A549 (cell line): ENCODE data around the gene MRLN. TPM values are rescaled to one million over a fixed set of nuclear protein-coding genes. Genes with fewer than 3 reads are reported as not detected.

Source experiments
- ATAC-seq, 2 experiments: fragments of 200-7000 bp in 1 of 2; fragments of >200 bp in 1 of 2; cut with Nextera tagmentation in 1 of 2; cut with Tn5 transposase in 1 of 2; 3 replicates each; pipeline versions ENCODE4 v1.8.0 to v1.9.1; 2018 to 2020; ENCODE audit warnings: mild to moderate bottlenecking in 1 of 2, moderate library complexity in 1 of 2
- CTCF ChIA-PET: fragments of 300-600 bp; sonication (Branson Sonifier 250); formaldehyde crosslinking; extraction: SDS; loops from one replicate; lab custom pipeline; 2021; ENCODE audit warnings: antibody characterized with exemption, inconsistent platforms; lab: Yijun Ruan, JAX
- POLR2A ChIA-PET: fragments of 350-600 bp; formaldehyde crosslinking; extraction: SDS; loops from one replicate; lab custom pipeline; 2021; ENCODE audit warnings: antibody characterized with exemption, inconsistent platforms; lab: Yijun Ruan, JAX
- DNase-seq, 2 experiments: peaks; one replicate each; pipeline versions ENCODE4 v3.0.0 to v3.0.0-alpha.2; 2011 to 2016; ENCODE audit warnings: low read depth in 1 of 2, low spot score in 1 of 2
- FAIRE-seq: peaks from 2 replicates; lab custom pipeline; 2011; peaks lifted over from hg19 to GRCh38; lab: Jason Lieb, UNC
- H3K27ac ChIP-seq, 2 experiments: fragments of >200 bp; sonication (Bioruptor Twin); formaldehyde crosslinking; 3 replicates each; pipeline ENCODE4 v1.5.1; 2016 to 2017
- H3K4me1 ChIP-seq: fragments of >200 bp; sonication (Bioruptor Twin); formaldehyde crosslinking; 3 replicates; pipeline ENCODE4 v1.6.1; 2016
- H3K4me2 ChIP-seq: fragments of >200 bp; sonication (Bioruptor Twin); formaldehyde crosslinking; 3 replicates; pipeline ENCODE4 v1.6.1; 2016
- H3K4me3 ChIP-seq: fragments of >200 bp; sonication (Bioruptor Twin); formaldehyde crosslinking; 3 replicates; pipeline ENCODE4 v1.5.1; 2016
- H3K9me3 ChIP-seq: fragments of >200 bp; sonication (Bioruptor Twin); formaldehyde crosslinking; 3 replicates; pipeline ENCODE4 v1.6.1; 2016
- CBX8 ChIP-seq: fragments of 200-600 bp; sonication (generic); IDR thresholded peaks from 2 replicates; pipeline ENCODE4 v1.6.1; 2016
- CEBPB ChIP-seq, 2 experiments: fragments of >200 bp in 1 of 2; sonication (Bioruptor Twin) in 1 of 2; formaldehyde crosslinking in 1 of 2; IDR thresholded peaks; 2 replicates each; pipeline ENCODE4 v1.6.1; 2012 to 2016
- EHMT2 ChIP-seq: fragments of 200-600 bp; sonication (generic); IDR thresholded peaks from 2 replicates; pipeline ENCODE4 v1.6.1; 2016; ENCODE audit warnings: antibody characterized with exemption, low read depth, mild to moderate bottlenecking, moderate library complexity
- ELK1 ChIP-seq: fragments of 150-350 bp; IDR thresholded peaks from 2 replicates; pipeline ENCODE4 v1.6.1; 2014; ENCODE audit warnings: low read depth, mild to moderate bottlenecking, low read length
- EP300 ChIP-seq, 2 experiments: fragments of >200 bp; sonication (Bioruptor Twin); formaldehyde crosslinking; IDR thresholded peaks; 2 replicates in 1 of 2; 3 replicates in 1 of 2; pipeline ENCODE4 v1.6.1; 2016 to 2017
- ESRRA ChIP-seq: fragments of 150-350 bp; IDR thresholded peaks from 2 replicates; pipeline ENCODE4 v1.6.1; 2014; ENCODE audit warnings: mild to moderate bottlenecking, low read length, borderline replicate concordance
- FOSL2 ChIP-seq, 2 experiments: fragments of 450-650 bp in 1 of 2; fragments of >200 bp in 1 of 2; sonication (Bioruptor Twin) in 1 of 2; formaldehyde crosslinking; IDR thresholded peaks; 2 replicates each; pipeline versions ENCODE4 v1.5.0 to v1.6.1; 2016 to 2020; ENCODE audit warnings: mild to moderate bottlenecking in 1 of 2, moderate library complexity in 1 of 2
- FOXS1 ChIP-seq: fragments of 250-450 bp; sonication (Bioruptor Pico); IDR thresholded peaks from 2 replicates; pipeline ENCODE4 v1.5.0; 2020; ENCODE audit warnings: mild to moderate bottlenecking, moderate library complexity
- HES2 ChIP-seq: fragments of >200 bp; sonication (Bioruptor Twin); formaldehyde crosslinking; IDR thresholded peaks from 2 replicates; pipeline ENCODE4 v1.6.1; 2016
- HEYL ChIP-seq: fragments of 250-450 bp; sonication (Bioruptor Pico); IDR thresholded peaks from 2 replicates; pipeline ENCODE4 v1.8.0; 2021; ENCODE audit warnings: mild to moderate bottlenecking, moderate library complexity
- MAFK ChIP-seq: fragments of 450-650 bp; IDR thresholded peaks from 2 replicates; pipeline ENCODE4 v1.6.1; 2014; ENCODE audit not compliant: partially characterized antibody
- MAX ChIP-seq: IDR thresholded peaks from 2 replicates; pipeline ENCODE4 v1.6.1; 2012
- MAZ ChIP-seq: fragments of 150-350 bp; IDR thresholded peaks from 2 replicates; pipeline ENCODE4 v1.6.1; 2014; ENCODE audit warnings: antibody characterized with exemption, low read depth, low read length, borderline replicate concordance
- MYC ChIP-seq: IDR thresholded peaks from 2 replicates; pipeline ENCODE4 v1.6.1; 2012; ENCODE audit warnings: mild to moderate bottlenecking, inconsistent platforms, low read length, improper control_type of control experiment, borderline replicate concordance
- POLR2A ChIP-seq: IDR thresholded peaks from 2 replicates; pipeline ENCODE4 v1.6.1; 2012; ENCODE audit warnings: mild to moderate bottlenecking, low read length
- RCOR1 ChIP-seq: fragments of 150-350 bp; IDR thresholded peaks from 2 replicates; pipeline ENCODE4 v1.6.1; 2014; ENCODE audit warnings: antibody characterized with exemption, low read length, low read depth
- SMC3 ChIP-seq: fragments of >200 bp; sonication (Bioruptor Twin); formaldehyde crosslinking; IDR thresholded peaks from 3 replicates; pipeline ENCODE4 v1.6.1; 2018; ENCODE audit warnings: inconsistent platforms
- SREBF2 ChIP-seq: fragments of 450-650 bp; IDR thresholded peaks from 2 replicates; pipeline ENCODE4 v1.6.1; 2014; ENCODE audit warnings: mild to moderate bottlenecking, moderate library complexity
- ZNF302 ChIP-seq: fragments of 250-450 bp; sonication (Bioruptor Pico); IDR thresholded peaks from 2 replicates; pipeline ENCODE4 v1.9.0; 2021; ENCODE audit warnings: inconsistent platforms, mild to moderate bottlenecking, moderate library complexity
- WGBS: methylation state at CpG from one replicate; pipeline ENCODE4 v1.1.6; 2017; ENCODE audit errors: missing lambda C conversion rate; 5-methylcytosine and 5-hydroxymethylcytosine counted together
- polyA plus RNA-seq, 4 experiments: library from polyadenylated mRNA; depleted of rRNA in 3 of 4; stranded (reverse); fragments of >200 nt; fragmentation: RNase III in 1 of 4; extraction: RNeasy Plus Mini Kit Qiagen cat#74134 plus additional on column Dnase treatment in 1 of 4; gene quantifications; 2 replicates in 3 of 4; 3 replicates in 1 of 4; pipeline ENCODE4 v1.2.3, GENCODE V29; 2011 to 2017
- TF ChIP-seq, protein P1 (sequence below): fragments of >200 bp; sonication (Bioruptor Twin); formaldehyde crosslinking; IDR thresholded peaks from 3 replicates; pipeline ENCODE4 v1.6.1; 2016
- TF ChIP-seq, protein P2 (sequence below): IDR thresholded peaks from 2 replicates; pipeline ENCODE4 v1.6.1; 2012
- TF ChIP-seq, protein P3 (sequence below): fragments of >200 bp; sonication (Bioruptor Twin); formaldehyde crosslinking; IDR thresholded peaks from 3 replicates; pipeline ENCODE4 v1.5.1; 2016

Gene MRLN
- polyA plus RNA-seq, 2 of the 4 experiments (the other 2 are of a cell fraction) = not detected

DNA sequence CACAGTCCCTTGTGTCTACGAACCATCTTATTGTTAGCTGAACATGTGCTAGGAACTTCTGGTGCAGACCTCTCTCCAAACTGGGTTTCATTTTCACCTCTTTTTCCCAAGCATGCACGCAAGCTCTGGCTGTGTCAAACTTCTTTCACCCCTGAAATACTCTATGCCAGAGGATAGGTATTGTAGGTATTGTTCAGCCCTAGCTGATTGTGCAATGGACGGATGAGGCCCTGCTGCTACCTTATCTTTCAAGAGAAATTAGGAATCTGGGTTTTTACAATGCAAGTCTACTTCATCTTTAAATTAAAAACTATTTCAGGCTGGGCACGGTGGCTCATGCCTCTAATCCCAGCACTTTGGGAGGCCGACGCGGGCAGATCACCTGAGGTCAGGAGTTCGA lies 28.3 kb upstream of the MRLN start:
- CTCF ChIA-PET = no interaction called here
- Histone ChIP-seq H3K9me3 (no peaks in the 10 kb centered on the region; the same call in 2 of the 3 replicates), H3K4me3 (no peak overlapping the region), H3K4me2 (no peak overlapping the region), H3K27ac (no peak overlapping the region), H3K4me1 (no peaks in the 10 kb centered on the region)
- DNase-seq (no peak), ATAC-seq (no peak), FAIRE-seq (no peak)
- 83% methylated on average over 8 of the region's 8 CpGs for WGBS
- POLR2A ChIA-PET = no interaction called here
- TF ChIP-seq ESRRA (no peak), ELK1 (no peak), HEYL (no peak), CBX8 (no peak), CEBPB (IDR thresholded peaks at IDR 0.05) (no peak), POLR2A (no peak), SREBF2 (no peak), MAFK (no peak), EP300 (IDR thresholded peaks at IDR 0.05) (no peak), MYC (no peak), EHMT2 (no peak), HES2 (no peak), SMC3 (no peak), ZNF302 (CRISPR knock-in tag) (no peak), FOSL2 (IDR thresholded peaks at IDR 0.05) (no peak), FOSL2 (CRISPR knock-in tag; IDR thresholded peaks at IDR 0.05) (no peak), MAX (no peak), FOXS1 (no peak)
- TF ChIP-seq, protein P1, sequence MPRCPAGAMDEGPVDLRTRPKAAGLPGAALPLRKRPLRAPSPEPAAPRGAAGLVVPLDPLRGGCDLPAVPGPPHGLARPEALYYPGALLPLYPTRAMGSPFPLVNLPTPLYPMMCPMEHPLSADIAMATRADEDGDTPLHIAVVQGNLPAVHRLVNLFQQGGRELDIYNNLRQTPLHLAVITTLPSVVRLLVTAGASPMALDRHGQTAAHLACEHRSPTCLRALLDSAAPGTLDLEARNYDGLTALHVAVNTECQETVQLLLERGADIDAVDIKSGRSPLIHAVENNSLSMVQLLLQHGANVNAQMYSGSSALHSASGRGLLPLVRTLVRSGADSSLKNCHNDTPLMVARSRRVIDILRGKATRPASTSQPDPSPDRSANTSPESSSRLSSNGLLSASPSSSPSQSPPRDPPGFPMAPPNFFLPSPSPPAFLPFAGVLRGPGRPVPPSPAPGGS = no peak
- TF ChIP-seq, protein P2, sequence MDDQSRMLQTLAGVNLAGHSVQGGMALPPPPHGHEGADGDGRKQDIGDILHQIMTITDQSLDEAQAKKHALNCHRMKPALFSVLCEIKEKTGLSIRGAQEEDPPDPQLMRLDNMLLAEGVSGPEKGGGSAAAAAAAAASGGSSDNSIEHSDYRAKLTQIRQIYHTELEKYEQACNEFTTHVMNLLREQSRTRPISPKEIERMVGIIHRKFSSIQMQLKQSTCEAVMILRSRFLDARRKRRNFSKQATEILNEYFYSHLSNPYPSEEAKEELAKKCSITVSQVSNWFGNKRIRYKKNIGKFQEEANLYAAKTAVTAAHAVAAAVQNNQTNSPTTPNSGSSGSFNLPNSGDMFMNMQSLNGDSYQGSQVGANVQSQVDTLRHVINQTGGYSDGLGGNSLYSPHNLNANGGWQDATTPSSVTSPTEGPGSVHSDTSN = no peak

GRCh38 chr10:59779756-59780533 lies 26.7 kb upstream of the MRLN start:
- Histone ChIP-seq H3K4me2 (no peak overlapping the region), H3K4me1 (no peaks in the 10 kb centered on the region), H3K4me3 (no peak overlapping the region), H3K9me3 (no peaks in the 10 kb centered on the region; the same call in 2 of the 3 replicates), H3K27ac (no peak overlapping the region)
- 57% methylated on average over 6 of the region's 6 CpGs for WGBS
- no peak for ATAC-seq
- DNase-seq = no peak
- FAIRE-seq = no peak
- ChIA-PET CTCF (interaction anchor here (1.2 to 1.3 kb wide), 2 partner anchors 24 to 154 kb away, joined by 3 read pairs; no protein-coding TSS in a partner anchor), POLR2A (no interaction called here)
- TF ChIP-seq MAFK = no peak
- no peak for TF ChIP-seq MAZ
- TF ChIP-seq RCOR1 = no peak
- TF ChIP-seq, protein P3, sequence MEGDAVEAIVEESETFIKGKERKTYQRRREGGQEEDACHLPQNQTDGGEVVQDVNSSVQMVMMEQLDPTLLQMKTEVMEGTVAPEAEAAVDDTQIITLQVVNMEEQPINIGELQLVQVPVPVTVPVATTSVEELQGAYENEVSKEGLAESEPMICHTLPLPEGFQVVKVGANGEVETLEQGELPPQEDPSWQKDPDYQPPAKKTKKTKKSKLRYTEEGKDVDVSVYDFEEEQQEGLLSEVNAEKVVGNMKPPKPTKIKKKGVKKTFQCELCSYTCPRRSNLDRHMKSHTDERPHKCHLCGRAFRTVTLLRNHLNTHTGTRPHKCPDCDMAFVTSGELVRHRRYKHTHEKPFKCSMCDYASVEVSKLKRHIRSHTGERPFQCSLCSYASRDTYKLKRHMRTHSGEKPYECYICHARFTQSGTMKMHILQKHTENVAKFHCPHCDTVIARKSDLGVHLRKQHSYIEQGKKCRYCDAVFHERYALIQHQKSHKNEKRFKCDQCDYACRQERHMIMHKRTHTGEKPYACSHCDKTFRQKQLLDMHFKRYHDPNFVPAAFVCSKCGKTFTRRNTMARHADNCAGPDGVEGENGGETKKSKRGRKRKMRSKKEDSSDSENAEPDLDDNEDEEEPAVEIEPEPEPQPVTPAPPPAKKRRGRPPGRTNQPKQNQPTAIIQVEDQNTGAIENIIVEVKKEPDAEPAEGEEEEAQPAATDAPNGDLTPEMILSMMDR = no peak
- TF ChIP-seq ELK1 = no peak
